DMS114 treated with DMSO at 0.1 percent for 48 hours (cell line): ENCODE data around the gene SPC24.
A peak's percentile ranks its signal among the peaks of the same experiment; 100 is the strongest.
"Not testable (repeated sequence)": the region's sequence is repeated elsewhere in the genome, so short reads cannot be mapped to it uniquely, and the experiment has no call there.

Source experiments
- DNase-seq: peaks from one replicate; lab custom pipeline; 2025; ENCODE audit not compliant: unreplicated experiment; lab: John Stamatoyannopoulos, UW

Gene SPC24

DNA sequence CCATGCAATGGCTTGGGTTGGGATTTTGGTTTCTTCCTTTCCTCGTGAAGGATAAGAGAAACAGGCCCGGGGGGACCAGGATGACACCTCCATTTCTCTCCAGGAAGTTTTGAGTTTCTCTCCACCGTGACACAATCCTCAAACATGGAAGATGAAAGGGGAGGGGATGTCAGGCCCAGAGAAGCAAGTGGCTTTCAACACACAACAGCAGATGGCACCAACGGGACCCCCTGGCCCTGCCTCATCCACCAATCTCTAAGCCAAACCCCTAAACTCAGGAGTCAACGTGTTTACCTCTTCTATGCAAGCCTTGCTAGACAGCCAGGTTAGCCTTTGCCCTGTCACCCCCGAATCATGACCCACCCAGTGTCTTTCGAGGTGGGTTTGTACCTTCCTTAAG lies 24.1 kb downstream of the SPC24 start:
- DNase-seq = no peak

DNA sequence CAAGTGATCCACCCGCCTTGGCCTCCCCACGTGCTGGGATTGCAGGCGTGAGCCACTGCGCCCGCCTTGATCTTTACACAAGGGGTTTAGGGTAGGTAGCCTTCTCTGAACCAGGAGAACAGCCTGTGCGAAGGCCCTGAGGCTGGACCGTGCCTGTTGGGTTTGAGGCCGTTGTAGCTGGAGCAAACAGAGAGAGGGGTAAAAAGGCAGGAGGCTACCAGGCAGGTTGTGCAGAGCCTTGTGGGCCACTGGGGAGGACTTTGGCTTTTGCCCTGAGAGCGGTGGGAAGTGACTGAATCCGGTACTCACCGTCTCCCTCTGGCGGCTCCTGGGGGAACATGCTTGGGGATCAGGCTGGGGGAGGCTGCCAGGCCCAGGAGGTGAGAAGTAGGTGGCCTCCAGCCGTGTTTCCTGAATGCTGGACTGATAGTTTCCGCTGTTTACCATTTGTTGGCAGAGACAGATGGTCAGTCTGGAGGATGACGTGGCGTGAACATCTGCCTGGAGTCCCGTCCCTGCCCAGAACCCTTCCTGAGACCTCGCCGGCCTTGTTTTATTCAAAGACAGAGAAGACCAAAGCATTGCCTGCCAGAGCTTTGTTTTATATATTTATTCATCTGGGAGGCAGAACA lies 24.6 kb downstream of the SPC24 start:
- DNase-seq = peak; percentile 46

DNA sequence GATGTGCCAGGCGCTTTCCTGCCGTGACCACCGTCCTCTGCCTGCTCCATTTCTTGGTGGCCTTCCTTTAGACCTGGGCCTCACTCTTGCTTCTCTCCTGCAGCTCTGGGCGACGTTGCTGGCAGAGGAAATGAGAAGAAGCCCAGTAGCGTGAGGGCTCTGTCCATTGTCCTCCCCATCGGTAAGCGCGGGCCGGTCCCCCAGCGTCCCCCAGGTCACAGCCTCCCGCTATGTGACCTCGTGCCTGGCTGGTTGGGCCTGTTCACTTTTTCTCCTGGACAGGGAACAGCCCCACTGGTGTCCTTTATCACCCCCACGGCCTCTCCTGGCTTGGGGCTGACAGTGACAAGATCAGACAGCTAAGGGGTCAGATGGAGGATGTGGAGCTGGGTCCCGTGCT lies 27.7 kb downstream of the SPC24 start:
- DNase-seq = no peak

DNA sequence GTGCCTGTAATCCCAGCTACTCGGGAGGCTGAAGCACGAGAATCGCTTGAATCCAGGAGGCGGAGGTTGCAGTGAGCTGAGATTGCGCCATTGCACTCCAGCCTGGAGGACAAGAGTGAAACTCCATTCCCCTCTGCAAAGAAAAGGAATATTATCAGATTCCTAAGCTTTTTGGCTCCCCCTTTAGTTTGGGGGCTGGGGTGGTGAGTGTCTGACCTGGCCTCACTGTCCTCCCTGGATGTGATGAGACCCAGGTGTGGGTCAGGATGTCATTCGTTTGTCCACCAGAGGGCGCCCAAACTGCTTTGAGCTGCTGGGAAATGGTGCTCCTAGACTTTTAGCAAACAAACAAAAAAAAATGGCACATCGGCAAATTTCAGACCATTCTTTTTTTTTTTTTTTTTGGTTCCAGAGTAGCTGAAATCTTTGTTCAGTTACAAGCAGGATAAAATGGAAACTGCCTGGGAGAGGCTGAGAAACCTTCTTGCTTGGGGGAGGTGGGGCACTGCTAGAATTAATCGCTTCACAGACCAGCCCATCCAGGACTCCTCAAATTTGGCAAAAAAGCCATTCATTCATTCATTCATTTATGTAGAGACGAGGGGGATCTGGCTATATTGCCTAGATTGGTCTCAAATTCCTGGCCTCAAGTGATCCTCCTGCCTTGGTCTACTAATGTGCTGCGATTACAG lies 29.4 kb downstream of the SPC24 start:
- DNase-seq = peak; percentile 19

DNA sequence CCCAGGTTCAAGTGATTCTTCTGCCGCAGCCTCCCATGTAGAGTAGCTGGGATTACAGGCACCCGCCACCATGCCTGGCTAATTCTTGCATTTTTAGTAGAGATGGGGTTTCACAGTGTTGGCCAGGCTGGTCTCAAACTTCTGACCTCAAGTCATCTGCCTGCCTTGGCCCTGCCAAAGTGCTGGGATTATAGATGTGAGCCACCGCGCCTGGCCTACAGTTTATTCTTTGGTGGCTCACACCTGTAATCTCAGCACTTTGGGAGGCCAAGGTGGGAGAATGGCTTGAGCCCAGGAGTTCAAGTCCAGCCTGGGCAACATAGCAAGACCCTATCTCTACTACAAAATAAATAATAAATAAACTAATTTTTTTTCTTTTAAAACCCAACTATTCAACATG lies 31.4 kb downstream of the SPC24 start:
- DNase-seq = not testable (repeated sequence)

DNA sequence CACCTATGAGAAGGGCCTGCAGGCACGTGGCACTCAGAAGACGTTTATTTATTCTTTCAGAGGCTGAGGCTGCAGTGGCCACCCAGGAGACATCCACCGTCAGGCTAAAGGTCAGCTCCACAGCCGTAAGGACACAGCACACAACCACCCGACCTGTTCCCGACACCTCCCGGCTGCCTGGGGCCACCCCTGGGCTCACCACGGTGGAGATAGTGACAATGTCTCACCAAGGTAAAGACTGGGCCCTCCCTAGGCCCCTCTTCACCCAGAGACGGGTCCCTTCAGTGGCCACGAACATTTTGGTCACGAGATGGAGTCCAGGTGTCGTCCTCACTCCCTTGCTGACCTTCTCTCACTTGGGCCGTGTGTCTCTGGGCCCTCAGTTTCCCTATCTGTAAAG lies 32.5 kb downstream of the SPC24 start:
- DNase-seq = no peak

DNA sequence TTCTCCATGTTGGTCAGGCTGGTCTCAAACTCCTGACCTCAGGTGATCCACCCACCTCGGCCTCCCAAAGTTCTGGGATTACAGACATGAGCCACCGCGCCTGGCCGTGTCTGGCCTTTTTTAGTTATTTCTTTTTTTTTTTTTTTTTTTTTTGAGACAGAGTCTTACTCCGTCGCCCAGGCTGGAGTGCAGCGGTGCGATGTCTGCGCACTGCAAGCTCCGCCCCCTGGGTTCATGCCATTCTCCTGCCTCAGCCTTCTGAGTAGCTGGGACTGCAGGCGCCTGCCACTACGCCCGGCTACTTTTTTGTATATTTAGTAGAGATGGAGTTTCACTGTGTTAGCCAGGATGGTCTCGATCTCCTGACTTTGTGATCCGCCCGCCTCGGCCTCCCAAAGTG lies 33.6 kb downstream of the SPC24 start:
- DNase-seq = not testable (repeated sequence)

DNA sequence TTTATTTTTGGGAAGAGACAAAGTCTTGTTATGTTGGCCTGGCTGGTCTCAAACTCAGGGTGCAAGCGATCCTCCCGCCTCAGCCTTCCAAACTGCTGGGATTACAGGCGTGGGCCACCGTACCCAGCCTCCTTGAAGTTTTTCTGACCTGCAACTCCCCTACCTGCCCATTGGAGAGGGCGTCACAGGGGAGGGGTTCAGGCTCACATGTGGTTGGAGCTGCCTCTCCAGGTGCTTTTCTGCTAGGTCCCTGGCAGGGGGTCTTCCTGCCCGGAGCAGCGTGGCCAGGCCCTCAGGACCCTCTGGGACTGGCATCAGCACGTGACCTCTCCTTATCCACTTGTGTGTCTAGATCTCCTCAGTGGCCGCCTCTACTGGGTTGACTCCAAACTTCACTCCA lies 39.1 kb downstream of the SPC24 start:
- no peak for DNase-seq

DNA sequence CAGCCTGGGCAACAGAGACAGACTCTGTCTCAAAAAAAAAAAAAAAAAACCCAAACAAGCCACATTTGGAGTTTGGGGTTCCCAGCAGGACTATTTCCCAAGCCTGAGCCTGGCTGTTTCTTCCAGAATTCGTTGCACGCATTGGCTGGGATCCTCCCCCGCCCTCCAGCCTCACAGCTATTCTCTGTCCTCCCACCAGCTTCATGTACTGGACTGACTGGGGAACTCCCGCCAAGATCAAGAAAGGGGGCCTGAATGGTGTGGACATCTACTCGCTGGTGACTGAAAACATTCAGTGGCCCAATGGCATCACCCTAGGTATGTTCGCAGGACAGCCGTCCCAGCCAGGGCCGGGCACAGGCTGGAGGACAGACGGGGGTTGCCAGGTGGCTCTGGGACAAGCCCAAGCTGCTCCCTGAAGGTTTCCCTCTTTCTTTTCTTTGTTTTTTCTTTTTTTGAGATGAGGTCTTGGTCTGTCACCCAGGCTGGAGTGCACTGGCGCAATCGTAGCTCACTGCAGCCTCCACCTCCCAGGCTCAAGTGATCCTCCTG lies 39.6 kb downstream of the SPC24 start:
- no peak for DNase-seq

DNA sequence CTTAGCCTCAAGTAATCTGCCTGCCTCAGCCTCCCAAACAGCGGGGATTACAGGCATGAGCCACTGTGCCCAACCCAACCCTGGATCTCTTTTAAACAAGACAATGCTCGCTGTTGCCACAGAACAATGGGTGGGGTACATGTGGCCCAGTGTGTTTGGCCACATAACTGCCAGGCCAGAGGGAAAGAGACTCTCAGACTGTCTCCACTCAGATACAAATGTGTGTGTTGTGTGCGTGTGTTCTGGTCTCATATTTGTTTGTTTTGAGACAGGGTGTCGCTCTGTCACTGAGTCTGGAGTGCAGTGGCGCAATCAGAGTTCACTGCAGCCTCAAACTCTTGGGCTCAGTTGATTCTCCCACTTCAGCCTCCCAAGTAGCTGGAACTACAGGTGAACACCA lies 40.5 kb downstream of the SPC24 start:
- no peak for DNase-seq

DNA sequence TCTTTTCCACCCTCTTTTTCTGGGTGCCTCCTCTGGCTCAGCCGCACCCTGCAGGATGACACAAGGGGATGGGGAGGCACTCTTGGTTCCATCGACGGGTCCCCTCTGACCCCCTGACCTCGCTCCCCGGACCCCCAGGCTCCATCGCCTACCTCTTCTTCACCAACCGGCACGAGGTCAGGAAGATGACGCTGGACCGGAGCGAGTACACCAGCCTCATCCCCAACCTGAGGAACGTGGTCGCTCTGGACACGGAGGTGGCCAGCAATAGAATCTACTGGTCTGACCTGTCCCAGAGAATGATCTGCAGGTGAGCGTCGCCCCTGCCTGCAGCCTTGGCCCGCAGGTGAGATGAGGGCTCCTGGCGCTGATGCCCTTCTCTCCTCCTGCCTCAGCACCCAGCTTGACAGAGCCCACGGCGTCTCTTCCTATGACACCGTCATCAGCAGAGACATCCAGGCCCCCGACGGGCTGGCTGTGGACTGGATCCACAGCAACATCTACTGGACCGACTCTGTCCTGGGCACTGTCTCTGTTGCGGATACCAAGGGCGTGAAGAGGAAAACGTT lies 42.4 kb downstream of the SPC24 start:
- DNase-seq = no peak

DNA sequence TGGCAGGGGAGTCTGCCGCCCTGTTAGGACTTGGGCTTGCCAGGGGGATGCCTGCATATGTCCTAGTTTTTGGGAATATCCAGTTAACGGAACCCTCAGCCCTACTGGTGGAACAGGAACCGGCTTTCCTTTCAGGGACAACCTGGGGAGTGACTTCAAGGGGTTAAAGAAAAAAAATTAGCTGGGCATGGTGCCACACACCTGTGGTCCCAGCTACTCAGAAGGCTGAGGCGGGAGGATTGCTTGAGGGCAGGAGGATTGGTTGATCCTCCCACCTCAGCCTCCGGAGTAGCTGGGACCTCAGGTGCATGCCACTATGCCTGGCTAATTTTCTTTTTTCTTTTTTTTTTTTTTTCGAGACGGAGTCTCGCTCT lies 43.8 kb downstream of the SPC24 start:
- DNase-seq = no peak

DNA sequence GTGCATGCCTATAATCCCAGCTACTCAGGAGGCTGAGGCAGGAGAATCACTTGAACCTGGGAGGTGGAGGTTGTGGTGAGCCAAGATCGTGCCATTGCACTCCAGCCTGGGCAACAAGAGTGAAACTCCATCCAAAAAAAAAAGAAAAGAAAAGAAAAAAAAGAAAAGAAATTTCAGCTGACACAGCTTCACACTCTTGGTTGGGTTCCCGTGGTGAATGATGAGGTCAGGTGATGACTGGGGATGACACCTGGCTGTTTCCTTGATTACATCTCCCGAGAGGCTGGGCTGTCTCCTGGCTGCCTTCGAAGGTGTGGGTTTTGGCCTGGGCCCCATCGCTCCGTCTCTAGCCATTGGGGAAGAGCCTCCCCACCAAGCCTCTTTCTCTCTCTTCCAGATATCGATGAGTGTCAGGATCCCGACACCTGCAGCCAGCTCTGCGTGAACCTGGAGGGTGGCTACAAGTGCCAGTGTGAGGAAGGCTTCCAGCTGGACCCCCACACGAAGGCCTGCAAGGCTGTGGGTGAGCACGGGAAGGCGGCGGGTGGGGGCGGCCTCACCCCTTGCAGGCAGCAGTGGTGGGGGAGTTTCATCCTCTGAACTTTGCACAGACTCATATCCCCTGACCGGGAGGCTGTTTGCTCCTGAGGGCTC lies 44.3 kb downstream of the SPC24 start:
- no peak for DNase-seq

DNA sequence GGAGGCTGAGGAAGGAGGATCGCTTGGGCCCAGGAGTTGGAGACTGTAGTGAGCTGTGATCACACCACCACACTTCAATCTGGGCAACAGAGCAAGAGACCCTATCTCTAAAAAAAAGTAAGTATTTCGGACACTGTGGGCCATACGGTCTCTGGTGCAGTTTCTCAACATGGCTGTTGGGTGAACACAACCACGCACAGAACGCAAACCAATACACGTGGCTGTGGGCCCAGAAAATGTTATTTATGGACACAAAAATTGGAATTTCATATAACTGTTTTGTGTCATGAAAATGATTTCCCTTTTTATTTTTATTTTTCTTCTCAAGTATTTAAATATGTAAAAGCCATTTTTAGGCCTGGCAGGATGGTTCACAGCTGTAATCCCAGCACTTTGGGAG lies 46.8 kb downstream of the SPC24 start:
- no peak for DNase-seq

DNA sequence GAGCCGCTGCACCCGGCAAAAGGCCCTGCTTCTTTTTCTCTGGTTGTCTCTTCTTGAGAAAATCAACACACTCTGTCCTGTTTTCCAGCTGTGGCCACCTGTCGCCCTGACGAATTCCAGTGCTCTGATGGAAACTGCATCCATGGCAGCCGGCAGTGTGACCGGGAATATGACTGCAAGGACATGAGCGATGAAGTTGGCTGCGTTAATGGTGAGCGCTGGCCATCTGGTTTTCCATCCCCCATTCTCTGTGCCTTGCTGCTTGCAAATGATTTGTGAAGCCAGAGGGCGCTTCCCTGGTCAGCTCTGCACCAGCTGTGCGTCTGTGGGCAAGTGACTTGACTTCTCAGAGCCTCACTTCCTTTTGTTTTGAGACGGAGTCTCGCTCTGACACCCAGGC lies 49.1 kb downstream of the SPC24 start:
- no peak for DNase-seq

DNA sequence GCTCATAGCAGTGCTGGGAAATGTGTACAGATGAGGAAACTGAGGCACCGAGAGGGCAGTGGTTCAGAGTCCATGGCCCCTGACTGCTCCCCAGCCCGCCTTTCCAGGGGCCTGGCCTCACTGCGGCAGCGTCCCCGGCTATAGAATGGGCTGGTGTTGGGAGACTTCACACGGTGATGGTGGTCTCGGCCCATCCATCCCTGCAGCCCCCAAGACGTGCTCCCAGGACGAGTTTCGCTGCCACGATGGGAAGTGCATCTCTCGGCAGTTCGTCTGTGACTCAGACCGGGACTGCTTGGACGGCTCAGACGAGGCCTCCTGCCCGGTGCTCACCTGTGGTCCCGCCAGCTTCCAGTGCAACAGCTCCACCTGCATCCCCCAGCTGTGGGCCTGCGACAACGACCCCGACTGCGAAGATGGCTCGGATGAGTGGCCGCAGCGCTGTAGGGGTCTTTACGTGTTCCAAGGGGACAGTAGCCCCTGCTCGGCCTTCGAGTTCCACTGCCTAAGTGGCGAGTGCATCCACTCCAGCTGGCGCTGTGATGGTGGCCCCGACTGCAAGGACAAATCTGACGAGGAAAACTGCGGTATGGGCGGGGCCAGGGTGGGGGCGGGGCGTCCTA lies 50.5 kb downstream of the SPC24 start:
- no peak for DNase-seq

DNA sequence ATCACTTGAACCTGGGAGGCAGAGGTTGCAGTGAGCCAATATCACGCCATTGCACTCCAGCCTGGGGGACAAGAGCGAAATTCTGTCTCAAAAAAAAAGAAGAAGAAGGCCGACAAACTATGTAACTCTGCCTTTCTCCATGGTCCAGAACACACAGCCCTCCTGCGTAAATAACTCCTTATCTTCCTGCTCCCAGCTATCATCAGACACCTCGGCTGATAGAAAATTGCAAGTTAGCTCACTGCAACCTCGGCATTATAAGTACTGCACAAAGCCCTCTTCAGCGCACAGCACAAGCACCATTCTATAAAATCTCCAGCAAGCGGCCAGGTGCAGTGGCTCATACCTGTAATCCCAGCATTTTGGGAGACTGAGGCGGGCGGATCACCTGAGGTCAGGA lies 51.9 kb downstream of the SPC24 start:
- not testable (repeated sequence) for DNase-seq

DNA sequence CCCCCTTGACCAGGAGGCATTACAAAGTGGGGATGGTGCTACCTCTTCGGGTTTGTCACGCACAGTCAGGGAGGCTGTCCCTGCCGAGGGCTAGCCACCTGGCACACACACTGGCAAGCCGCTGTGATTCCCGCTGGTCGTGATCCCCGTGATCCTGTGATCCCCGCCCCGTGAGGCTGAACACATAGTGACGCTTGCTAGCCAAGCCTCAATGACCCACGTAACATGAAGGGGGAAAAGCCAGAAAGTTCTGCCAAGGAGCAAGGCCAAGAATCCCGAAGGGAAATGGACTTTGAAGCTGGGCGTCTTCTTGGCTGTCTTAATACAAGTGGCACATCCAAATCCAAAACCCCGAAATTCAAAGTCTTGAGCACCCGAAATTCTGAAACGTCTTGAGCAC lies 52.6 kb downstream of the SPC24 start:
- DNase-seq = no peak

DNA sequence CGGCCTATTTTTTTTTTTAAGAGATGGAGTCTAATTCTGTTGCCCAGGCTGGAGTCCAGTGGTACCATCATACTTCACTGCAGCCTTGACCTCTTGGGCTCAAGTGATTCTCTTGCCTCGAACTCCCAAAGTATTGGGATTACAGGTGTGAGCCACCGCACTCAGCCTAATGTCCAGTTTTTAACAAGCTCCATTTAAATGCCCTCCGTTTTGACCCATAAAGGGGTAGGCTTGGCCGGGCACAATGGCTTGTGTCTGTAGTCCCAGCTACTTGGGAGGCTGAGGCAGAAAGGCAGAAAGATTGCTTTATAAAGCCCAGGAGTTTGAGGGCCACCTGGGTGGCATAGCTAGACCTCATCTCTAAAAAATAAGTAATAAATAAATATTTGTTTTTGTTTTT lies 54.5 kb downstream of the SPC24 start:
- no peak for DNase-seq

DNA sequence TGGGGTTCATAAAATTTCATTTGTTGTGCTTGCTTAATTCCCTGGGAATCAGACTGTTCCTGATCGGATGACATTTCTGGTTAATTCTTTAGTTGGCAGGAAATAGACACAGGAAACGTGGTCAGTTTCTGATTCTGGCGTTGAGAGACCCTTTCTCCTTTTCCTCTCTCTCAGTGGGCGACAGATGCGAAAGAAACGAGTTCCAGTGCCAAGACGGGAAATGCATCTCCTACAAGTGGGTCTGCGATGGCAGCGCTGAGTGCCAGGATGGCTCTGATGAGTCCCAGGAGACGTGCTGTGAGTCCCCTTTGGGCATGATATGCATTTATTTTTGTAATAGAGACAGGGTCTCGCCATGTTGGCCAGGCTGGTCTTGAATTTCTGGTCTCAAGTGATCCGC lies 55.5 kb downstream of the SPC24 start:
- no peak for DNase-seq

DNA sequence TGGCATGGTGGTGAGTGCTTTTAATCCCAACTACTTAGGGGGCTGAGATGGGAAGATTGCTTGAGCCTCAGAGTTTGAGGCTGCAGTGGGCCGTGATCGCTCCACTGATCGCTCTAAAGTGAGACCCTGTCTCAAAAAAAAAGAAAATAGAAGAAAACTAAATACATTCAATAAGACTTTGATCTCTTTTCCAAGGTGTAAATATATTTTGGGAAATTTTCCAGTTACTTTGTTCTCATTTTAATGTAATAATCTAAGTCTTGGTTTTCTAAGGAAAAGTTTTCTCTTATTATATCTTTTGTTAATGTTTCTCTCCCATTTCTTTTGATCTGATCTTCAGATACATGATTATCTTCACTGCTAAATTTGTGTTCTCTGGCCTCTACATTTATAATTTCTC lies 56.7 kb downstream of the SPC24 start:
- DNase-seq = no peak

DNA sequence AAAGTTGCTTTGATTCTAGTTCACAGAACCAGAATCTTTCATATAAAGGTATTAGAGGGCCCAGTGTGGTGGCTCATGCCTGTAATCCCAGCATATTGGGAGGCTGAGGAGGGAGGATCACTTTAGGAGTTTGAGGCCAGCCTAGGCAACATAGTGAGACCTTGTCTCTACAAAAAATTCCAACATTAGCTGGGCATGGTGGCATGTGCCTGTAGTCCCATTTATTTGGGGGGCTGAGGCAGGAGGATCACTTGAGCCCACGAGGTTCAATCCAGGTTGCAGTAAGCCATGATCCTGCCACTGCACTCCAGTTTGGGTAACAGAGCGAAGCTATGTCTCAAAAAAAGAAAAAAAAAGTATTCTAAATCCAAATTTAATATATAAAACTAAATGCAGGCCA lies 57.3 kb downstream of the SPC24 start:
- DNase-seq = no peak
